Panc1 (cell line): ENCODE data around the gene IGSF3. TPM values are rescaled to one million over a fixed set of nuclear protein-coding genes. Genes with fewer than 3 reads are reported as not detected.

ENCODE experiments used
- ATAC-seq: fragments of 200-7000 bp; cut with Tn5 transposase; 2 replicates; pipeline ENCODE4 v1.9.1; 2020; ENCODE audit warnings: mild to moderate bottlenecking, moderate library complexity
- BruUV-seq: library from RNA; stranded (reverse); fragments of 400-500 nt; replicated peaks from 2 replicates; lab custom pipeline; 2021; lab: Mats Ljungman, UMichigan
- CTCF ChIA-PET: fragments of 300-600 bp; sonication (Branson Sonifier 250); formaldehyde crosslinking; loops from one replicate; lab custom pipeline; 2022; ENCODE audit warnings: antibody characterized with exemption; lab: Charles Lee
- POLR2A ChIA-PET: fragments of 300-600 bp; sonication (Branson Sonifier 250); formaldehyde crosslinking; loops from one replicate; lab custom pipeline; 2022; ENCODE audit warnings: antibody characterized with exemption; lab: Charles Lee
- DNase-seq: peaks from one replicate; pipeline ENCODE4 v3.0.0-alpha.2; 2010; ENCODE audit warnings: low read depth, low spot score
- H3K27ac ChIP-seq: 2 replicates; pipeline ENCODE4 v1.5.1; 2011; ENCODE audit warnings: mild to moderate bottlenecking, low read length, inconsistent platforms
- H3K27me3 ChIP-seq: fragments of 200-500 bp; sonication (Bioruptor generic); 2 replicates; pipeline ENCODE4 v1.6.0; 2014; ENCODE audit warnings: low read length, inconsistent platforms; ENCODE audit not compliant: control insufficient read depth, insufficient read depth
- H3K36me3 ChIP-seq: fragments of 200-500 bp; sonication (Bioruptor generic); 2 replicates; pipeline ENCODE4 v1.5.1; 2014; ENCODE audit warnings: inconsistent platforms, mild to moderate bottlenecking, low read length, moderate library complexity; ENCODE audit not compliant: control insufficient read depth, insufficient read depth
- H3K4me1 ChIP-seq: 2 replicates; pipeline ENCODE4 v1.5.1; 2011; ENCODE audit warnings: inconsistent platforms, mild to moderate bottlenecking, low read length, moderate library complexity; ENCODE audit not compliant: control insufficient read depth, insufficient read depth
- H3K4me3 ChIP-seq, 2 experiments: 2 replicates each; pipeline ENCODE4 v1.5.1; 2011 to 2012; ENCODE audit warnings: low read depth in 2 of 2, low read length in 2 of 2, mild to moderate bottlenecking in 2 of 2, inconsistent platforms in 1 of 2, moderate library complexity in 1 of 2
- H3K9me3 ChIP-seq: fragments of 200-500 bp; sonication (Bioruptor generic); 2 replicates; pipeline ENCODE4 v1.5.1; 2014; ENCODE audit warnings: low read depth, mild to moderate bottlenecking, inconsistent platforms, low read length, moderate library complexity; ENCODE audit not compliant: control insufficient read depth, insufficient read depth
- POLR2AphosphoS5 ChIP-seq: IDR thresholded peaks from 2 replicates; pipeline ENCODE4 v1.6.1; 2012; ENCODE audit warnings: mild to moderate bottlenecking, low read depth, low read length, moderate library complexity
- SIN3A ChIP-seq: IDR thresholded peaks from 2 replicates; pipeline ENCODE4 v1.6.1; 2012; ENCODE audit warnings: low read depth, mild to moderate bottlenecking, low read length, moderate library complexity, borderline replicate concordance; ENCODE audit not compliant: insufficient read depth
- TCF7L2 ChIP-seq: IDR thresholded peaks from 2 replicates; pipeline ENCODE4 v1.6.1; 2011; ENCODE audit warnings: mild to moderate bottlenecking, low read depth, low read length, inconsistent platforms
- in situ Hi-C: cut with HindIII; loops from 2 replicates; pipeline ENCODE4 v1.10.0; 2016; ENCODE audit warnings: low sequenced_read_pairs, low pct_unique_long_range_greater_than_20kb
- intact Hi-C: fragments of 100-400 bp; cut with micrococcal nuclease; formaldehyde crosslinking; loops from one replicate; pipeline ENCODE4 v1.10.0; 2022; ENCODE audit not compliant: unreplicated experiment
- total RNA-seq: library from RNA; stranded (reverse); gene quantifications from one replicate; pipeline ENCODE4 v1.2.1, GENCODE V29; 2021; ENCODE audit not compliant: unreplicated experiment
- TF ChIP-seq, protein P1 (sequence below), 2 experiments: IDR thresholded peaks; 2 replicates each; pipeline ENCODE4 v1.6.1; 2011 to 2012; ENCODE audit warnings: low read depth in 2 of 2, control low read depth in 1 of 2, low read length in 1 of 2, mild to moderate bottlenecking in 1 of 2, moderate library complexity in 1 of 2; ENCODE audit not compliant: insufficient read depth in 1 of 2
- TF ChIP-seq, protein P2 (sequence below): fragments of 450-650 bp; IDR thresholded peaks from 2 replicates; pipeline ENCODE4 v1.5.1; 2017; ENCODE audit warnings: mild to moderate bottlenecking

IGSF3 gene
- total RNA-seq, 1 experiment from 2014 or later = 9.3 TPM

DNA sequence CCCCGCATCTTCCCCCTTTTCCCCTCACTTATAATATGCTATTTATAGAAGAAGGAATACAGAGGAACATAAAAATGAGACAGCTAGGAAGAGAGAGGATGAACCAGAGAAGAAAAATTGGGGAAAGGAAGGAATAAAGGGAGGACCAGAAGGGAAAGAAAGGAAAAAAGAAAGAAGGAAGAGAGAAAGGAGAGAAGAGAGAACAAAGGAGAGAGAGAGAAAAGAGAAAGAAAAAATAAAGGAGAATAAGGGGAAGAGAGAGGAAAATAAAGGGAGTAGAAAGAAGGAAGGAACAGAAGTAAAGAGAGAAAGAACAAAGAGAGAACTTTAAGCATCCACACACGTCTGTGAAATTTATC, 11.2 kb upstream of the IGSF3 start:
- intact Hi-C loops = no loop called here
- no peak overlapping the region for H3K27ac ChIP-seq
- H3K4me3 ChIP-seq = no peak overlapping the region
- DNase-seq = no peak
- BruUV-seq = no TSS peak
- no peaks in the 10 kb centered on the region for H3K36me3 ChIP-seq
- TF ChIP-seq POLR2AphosphoS5 (no peak), TCF7L2 (no peak), SIN3A (no peak)
- TF ChIP-seq, protein P1, sequence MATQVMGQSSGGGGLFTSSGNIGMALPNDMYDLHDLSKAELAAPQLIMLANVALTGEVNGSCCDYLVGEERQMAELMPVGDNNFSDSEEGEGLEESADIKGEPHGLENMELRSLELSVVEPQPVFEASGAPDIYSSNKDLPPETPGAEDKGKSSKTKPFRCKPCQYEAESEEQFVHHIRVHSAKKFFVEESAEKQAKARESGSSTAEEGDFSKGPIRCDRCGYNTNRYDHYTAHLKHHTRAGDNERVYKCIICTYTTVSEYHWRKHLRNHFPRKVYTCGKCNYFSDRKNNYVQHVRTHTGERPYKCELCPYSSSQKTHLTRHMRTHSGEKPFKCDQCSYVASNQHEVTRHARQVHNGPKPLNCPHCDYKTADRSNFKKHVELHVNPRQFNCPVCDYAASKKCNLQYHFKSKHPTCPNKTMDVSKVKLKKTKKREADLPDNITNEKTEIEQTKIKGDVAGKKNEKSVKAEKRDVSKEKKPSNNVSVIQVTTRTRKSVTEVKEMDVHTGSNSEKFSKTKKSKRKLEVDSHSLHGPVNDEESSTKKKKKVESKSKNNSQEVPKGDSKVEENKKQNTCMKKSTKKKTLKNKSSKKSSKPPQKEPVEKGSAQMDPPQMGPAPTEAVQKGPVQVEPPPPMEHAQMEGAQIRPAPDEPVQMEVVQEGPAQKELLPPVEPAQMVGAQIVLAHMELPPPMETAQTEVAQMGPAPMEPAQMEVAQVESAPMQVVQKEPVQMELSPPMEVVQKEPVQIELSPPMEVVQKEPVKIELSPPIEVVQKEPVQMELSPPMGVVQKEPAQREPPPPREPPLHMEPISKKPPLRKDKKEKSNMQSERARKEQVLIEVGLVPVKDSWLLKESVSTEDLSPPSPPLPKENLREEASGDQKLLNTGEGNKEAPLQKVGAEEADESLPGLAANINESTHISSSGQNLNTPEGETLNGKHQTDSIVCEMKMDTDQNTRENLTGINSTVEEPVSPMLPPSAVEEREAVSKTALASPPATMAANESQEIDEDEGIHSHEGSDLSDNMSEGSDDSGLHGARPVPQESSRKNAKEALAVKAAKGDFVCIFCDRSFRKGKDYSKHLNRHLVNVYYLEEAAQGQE (IDR thresholded peaks at IDR 0.05; ENCODE audit: insufficient read depth in 1 of 2, low read depth in 2 of 2, low read length in 1 of 2) = no peak
- TF ChIP-seq, protein P2, sequence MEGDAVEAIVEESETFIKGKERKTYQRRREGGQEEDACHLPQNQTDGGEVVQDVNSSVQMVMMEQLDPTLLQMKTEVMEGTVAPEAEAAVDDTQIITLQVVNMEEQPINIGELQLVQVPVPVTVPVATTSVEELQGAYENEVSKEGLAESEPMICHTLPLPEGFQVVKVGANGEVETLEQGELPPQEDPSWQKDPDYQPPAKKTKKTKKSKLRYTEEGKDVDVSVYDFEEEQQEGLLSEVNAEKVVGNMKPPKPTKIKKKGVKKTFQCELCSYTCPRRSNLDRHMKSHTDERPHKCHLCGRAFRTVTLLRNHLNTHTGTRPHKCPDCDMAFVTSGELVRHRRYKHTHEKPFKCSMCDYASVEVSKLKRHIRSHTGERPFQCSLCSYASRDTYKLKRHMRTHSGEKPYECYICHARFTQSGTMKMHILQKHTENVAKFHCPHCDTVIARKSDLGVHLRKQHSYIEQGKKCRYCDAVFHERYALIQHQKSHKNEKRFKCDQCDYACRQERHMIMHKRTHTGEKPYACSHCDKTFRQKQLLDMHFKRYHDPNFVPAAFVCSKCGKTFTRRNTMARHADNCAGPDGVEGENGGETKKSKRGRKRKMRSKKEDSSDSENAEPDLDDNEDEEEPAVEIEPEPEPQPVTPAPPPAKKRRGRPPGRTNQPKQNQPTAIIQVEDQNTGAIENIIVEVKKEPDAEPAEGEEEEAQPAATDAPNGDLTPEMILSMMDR = no peak
- no peaks in the 10 kb centered on the region for H3K4me1 ChIP-seq
- in situ Hi-C loops = no loop called here
- H3K9me3 ChIP-seq = no peaks in the 10 kb centered on the region
- CTCF ChIA-PET = no interaction called here
- POLR2A ChIA-PET = no interaction called here
- ATAC-seq = no peak
- no peaks in the 10 kb centered on the region for H3K27me3 ChIP-seq

DNA sequence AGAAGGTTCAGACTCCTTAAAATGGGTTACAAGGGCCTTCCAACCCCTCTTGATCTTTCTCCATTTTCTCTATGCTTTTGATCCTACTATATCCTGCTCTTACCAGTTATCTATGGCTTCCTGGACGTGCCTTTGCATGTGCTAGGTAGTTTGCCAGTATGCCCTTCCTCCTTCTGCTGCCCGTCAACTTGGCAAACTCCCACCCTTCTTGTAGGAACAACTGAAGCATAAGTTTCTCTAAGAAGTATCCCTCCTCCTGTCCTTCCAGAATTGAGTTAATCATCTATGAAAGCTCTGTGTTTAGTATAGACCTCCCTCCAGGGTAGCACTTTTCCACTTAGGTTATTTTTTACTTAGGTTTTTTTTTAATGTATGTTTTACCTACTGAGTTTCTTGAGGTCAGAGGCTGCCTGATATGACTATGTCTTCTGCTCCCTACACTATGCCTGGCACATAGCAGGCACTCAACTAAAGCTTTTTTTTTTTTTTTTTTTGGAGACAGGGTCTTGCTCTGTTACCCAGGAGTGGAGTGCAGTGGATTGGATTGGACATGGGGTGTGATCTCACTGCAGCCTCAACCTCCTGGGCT, 10.0 kb upstream of the IGSF3 start:
- ChIA-PET POLR2A (no interaction called here), CTCF (no interaction called here)
- no peaks in the 10 kb centered on the region for H3K27me3 ChIP-seq
- ATAC-seq (no peak), DNase-seq (no peak)
- no peak overlapping the region for H3K27ac ChIP-seq
- H3K4me1 ChIP-seq = no peaks in the 10 kb centered on the region
- H3K9me3 ChIP-seq = no peaks in the 10 kb centered on the region
- no peak overlapping the region for H3K4me3 ChIP-seq
- no TSS peak for BruUV-seq
- intact Hi-C loops = no loop called here
- no peaks in the 10 kb centered on the region for H3K36me3 ChIP-seq
- TF ChIP-seq TCF7L2 = no peak
- TF ChIP-seq, protein P1 (IDR thresholded peaks at IDR 0.05; ENCODE audit: insufficient read depth in 1 of 2, low read depth in 2 of 2, low read length in 1 of 2) = no peak
- TF ChIP-seq SIN3A = no peak
- TF ChIP-seq POLR2AphosphoS5 = no peak
- TF ChIP-seq, protein P2 = no peak
- in situ Hi-C loops = no loop called here
